Prostate gland (tissue), 2 donors: ENCODE data around the gene REEP6.

Experiments
- POLR2A ChIP-seq: fragments of 450-650 bp; IDR thresholded peaks from one replicate; pipeline ENCODE4 v1.6.1; 2016; ENCODE audit warnings: antibody characterized with exemption, mild to moderate bottlenecking
- POLR2AphosphoS5 ChIP-seq: sonication (generic); formaldehyde crosslinking; IDR thresholded peaks from one replicate; pipeline ENCODE4 v1.6.1; 2017; ENCODE audit warnings: antibody characterized with exemption
- TF ChIP-seq, protein P1 (sequence below), 4 experiments: fragments of 200-600 bp in 2 of 4; fragments of 450-650 bp in 2 of 4; sonication (generic) in 2 of 4; IDR thresholded peaks; 1 replicate in 3 of 4; 2 replicates in 1 of 4; pipeline ENCODE4 v1.5.1; 2016 to 2019; ENCODE audit warnings: antibody characterized with exemption in 4 of 4, mild to moderate bottlenecking in 2 of 4, moderate library complexity in 2 of 4

DNA sequence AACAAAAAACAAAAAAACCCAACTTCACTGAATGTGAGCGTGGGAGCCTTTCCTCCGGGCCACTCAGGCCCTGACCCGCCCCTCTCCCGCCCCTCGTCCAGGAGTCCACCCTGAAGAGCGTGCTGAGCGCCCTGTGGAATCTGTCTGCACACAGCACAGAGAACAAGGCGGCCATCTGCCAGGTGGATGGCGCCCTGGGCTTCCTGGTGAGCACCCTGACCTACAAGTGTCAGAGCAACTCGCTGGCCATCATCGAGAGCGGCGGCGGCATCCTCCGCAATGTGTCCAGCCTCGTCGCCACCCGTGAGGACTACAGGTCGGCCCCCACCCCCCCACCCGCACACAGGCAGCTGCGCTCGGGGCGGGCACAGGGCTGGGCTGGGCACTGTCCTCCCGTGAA is 29.1 kb upstream of the REEP6 start:
- TF ChIP-seq POLR2A, result no peak
- TF ChIP-seq, protein P1, sequence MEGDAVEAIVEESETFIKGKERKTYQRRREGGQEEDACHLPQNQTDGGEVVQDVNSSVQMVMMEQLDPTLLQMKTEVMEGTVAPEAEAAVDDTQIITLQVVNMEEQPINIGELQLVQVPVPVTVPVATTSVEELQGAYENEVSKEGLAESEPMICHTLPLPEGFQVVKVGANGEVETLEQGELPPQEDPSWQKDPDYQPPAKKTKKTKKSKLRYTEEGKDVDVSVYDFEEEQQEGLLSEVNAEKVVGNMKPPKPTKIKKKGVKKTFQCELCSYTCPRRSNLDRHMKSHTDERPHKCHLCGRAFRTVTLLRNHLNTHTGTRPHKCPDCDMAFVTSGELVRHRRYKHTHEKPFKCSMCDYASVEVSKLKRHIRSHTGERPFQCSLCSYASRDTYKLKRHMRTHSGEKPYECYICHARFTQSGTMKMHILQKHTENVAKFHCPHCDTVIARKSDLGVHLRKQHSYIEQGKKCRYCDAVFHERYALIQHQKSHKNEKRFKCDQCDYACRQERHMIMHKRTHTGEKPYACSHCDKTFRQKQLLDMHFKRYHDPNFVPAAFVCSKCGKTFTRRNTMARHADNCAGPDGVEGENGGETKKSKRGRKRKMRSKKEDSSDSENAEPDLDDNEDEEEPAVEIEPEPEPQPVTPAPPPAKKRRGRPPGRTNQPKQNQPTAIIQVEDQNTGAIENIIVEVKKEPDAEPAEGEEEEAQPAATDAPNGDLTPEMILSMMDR (IDR thresholded peaks at IDR 0.05), result no peak
- no peak for TF ChIP-seq POLR2AphosphoS5
